ENCODE results near the gene ACYP2. TPM values are rescaled to one million over a fixed set of nuclear protein-coding genes. Genes with fewer than 3 reads are reported as not detected.
"Not testable (repeated sequence)": the region's sequence is repeated elsewhere in the genome, so short reads cannot be mapped to it uniquely, and the experiment has no call there.

Gene ACYP2
- total RNA-seq, 1 donor from 2014 or later = 9.0 TPM

- TF ChIP-seq CTCF (IDR thresholded peaks at IDR 0.05; ENCODE audit: insufficient read depth, low read length, severe bottlenecking) = no peak
Observed at GRCh38 chr2:54290356-54291025, 175.1 kb downstream of the ACYP2 start.

GRCh38 chr2:54294665-54295064 lies 179.2 kb downstream of the ACYP2 start:
- not testable (repeated sequence) for H3K36me3 ChIP-seq (ENCODE audit: control insufficient read depth, insufficient read depth, low read length); FAIRE-seq; H3K27me3 ChIP-seq (ENCODE audit: control insufficient read depth, insufficient read depth, low read length); H3K4me3 ChIP-seq (ENCODE audit: low read depth, low read length)
- DNase-seq (ENCODE audit: low read depth) = peak; percentile 45

More at GRCh38 chr2:54290356-54291025, 175.1 kb downstream of the ACYP2 start:
- FAIRE-seq = no peak
- H3K4me3 ChIP-seq (ENCODE audit: low read depth, low read length) = no peak overlapping the region
- DNase-seq (ENCODE audit: low read depth) = no peak
- no peaks in the 10 kb centered on the region for H3K27me3 ChIP-seq (ENCODE audit: control insufficient read depth, insufficient read depth, low read length)
- H3K36me3 ChIP-seq (ENCODE audit: control insufficient read depth, insufficient read depth, low read length) = no peaks in the 10 kb centered on the region

- Histone ChIP-seq H3K36me3 (ENCODE audit: control insufficient read depth, insufficient read depth, low read length) (no peaks in the 10 kb centered on the region), H3K4me3 (ENCODE audit: low read depth, low read length) (no peak overlapping the region), H3K27me3 (ENCODE audit: control insufficient read depth, insufficient read depth, low read length) (no peaks in the 10 kb centered on the region)
- no peak for DNase-seq (ENCODE audit: low read depth)
- TF ChIP-seq CTCF (IDR thresholded peaks at IDR 0.05; ENCODE audit: insufficient read depth, low read length, severe bottlenecking) = no peak
- no peak for FAIRE-seq
Observed at GRCh38 chr2:54295911-54296310, 180.5 kb downstream of the ACYP2 start.

GRCh38 chr2:54298514-54298913 lies 183.1 kb downstream of the ACYP2 start:
- Histone ChIP-seq H3K4me3 (ENCODE audit: low read depth, low read length) (no peak overlapping the region), H3K27me3 (ENCODE audit: control insufficient read depth, insufficient read depth, low read length) (no peaks in the 10 kb centered on the region), H3K36me3 (ENCODE audit: control insufficient read depth, insufficient read depth, low read length) (no peaks in the 10 kb centered on the region)
- DNase-seq (ENCODE audit: low read depth) = no peak
- FAIRE-seq = no peak
- TF ChIP-seq CTCF (IDR thresholded peaks at IDR 0.05; ENCODE audit: insufficient read depth, low read length, severe bottlenecking) = no peak

- H3K27me3 ChIP-seq (ENCODE audit: control insufficient read depth, insufficient read depth, low read length) = no peaks in the 10 kb centered on the region
- DNase-seq (ENCODE audit: low read depth) (no peak), FAIRE-seq (no peak)
- H3K4me3 ChIP-seq (ENCODE audit: low read depth, low read length) = no peak overlapping the region
- TF ChIP-seq CTCF (IDR thresholded peaks at IDR 0.05; ENCODE audit: insufficient read depth, low read length, severe bottlenecking) = no peak
- no peaks in the 10 kb centered on the region for H3K36me3 ChIP-seq (ENCODE audit: control insufficient read depth, insufficient read depth, low read length)
Observed at GRCh38 chr2:54303631-54304030, 188.2 kb downstream of the ACYP2 start.

- DNase-seq (ENCODE audit: low read depth) (peak; percentile 86), FAIRE-seq (no peak)
- H3K4me3 ChIP-seq (ENCODE audit: low read depth, low read length) = no peak overlapping the region
- TF ChIP-seq CTCF (IDR thresholded peaks at IDR 0.05; ENCODE audit: insufficient read depth, low read length, severe bottlenecking) = no peak
- H3K36me3 ChIP-seq (ENCODE audit: control insufficient read depth, insufficient read depth, low read length) = no peaks in the 10 kb centered on the region
- H3K27me3 ChIP-seq (ENCODE audit: control insufficient read depth, insufficient read depth, low read length) = no peaks in the 10 kb centered on the region
Observed at GRCh38 chr2:54306556-54306955, 191.1 kb downstream of the ACYP2 start.

All from bronchial epithelial cell (primary cell).